ENCODE results near the gene GPR155. TPM values are rescaled to one million over a fixed set of nuclear protein-coding genes. Genes with fewer than 3 reads are reported as not detected.
"Not testable (repeated sequence)": the region's sequence is repeated elsewhere in the genome, so short reads cannot be mapped to it uniquely, and the experiment has no call there.

Gene GPR155
- polyA plus RNA-seq, 3 donors: 5.3 to 9.5 (median 9.3) TPM

DNA sequence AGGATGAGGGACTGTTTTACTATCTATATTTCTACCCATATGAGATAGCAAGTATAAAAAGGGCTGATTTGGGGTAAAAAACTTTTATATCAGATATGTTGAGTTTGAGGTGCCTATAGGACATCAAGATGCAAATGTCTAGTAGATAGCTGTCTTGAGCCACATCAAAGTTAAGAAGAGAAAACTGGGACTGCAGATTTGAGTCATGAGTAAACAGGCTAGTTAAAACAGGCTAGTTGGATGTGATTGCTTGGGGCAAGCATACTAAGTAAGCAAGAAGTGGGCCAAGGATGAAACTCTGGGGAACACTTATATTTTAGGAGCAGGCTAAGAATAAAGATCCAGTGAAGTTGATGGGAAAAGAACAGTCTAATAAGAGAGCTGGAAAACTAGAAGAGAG lies 94.1 kb downstream of the GPR155 start:
- no peak for DNase-seq (ENCODE audit: extremely low read depth in 1 of 11, low read depth in 9 of 11, low spot score in 4 of 11)

DNA sequence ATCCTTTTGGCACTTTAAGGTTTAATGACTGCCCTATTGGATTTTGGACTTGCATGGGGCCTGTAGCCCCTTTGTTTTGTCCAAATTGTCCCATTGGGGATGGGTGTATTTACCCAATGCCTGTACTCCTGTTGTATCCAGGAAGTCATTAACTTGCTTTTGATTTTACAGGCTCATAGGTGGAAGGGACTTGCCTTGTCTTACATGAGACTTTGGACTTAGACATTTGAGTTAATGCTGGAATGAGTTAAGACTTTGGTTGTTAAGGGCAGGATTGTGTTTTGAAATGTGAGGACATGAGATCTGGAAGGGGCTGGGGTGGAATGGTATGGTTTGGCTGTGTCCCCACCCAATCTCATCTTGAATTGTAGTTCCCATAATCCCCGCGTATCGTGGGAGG lies 96.5 kb downstream of the GPR155 start:
- not testable (repeated sequence) for DNase-seq (ENCODE audit: extremely low read depth in 1 of 11, low read depth in 9 of 11, low spot score in 4 of 11)

DNA sequence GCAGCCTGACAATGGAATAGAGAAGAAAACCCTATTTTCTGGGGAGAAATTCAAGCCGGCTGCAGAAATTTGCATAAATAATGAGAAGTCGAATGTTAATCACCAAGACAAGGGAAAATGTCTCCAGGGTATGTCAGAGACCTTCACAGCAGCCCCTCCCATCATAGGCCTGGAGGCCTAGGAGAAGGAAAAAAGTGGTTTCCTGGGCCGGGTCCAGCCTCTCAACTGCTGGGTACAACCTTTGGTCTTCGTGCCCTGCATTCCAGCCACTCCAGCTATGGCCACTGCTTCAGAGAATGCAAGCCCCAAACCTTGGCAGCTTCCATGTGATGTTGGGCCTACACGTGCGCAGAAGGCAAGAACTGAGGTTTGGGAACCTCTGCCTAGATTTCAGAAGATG lies 97.3 kb downstream of the GPR155 start:
- no peak for DNase-seq (ENCODE audit: extremely low read depth in 1 of 11, low read depth in 9 of 11, low spot score in 4 of 11)

DNA sequence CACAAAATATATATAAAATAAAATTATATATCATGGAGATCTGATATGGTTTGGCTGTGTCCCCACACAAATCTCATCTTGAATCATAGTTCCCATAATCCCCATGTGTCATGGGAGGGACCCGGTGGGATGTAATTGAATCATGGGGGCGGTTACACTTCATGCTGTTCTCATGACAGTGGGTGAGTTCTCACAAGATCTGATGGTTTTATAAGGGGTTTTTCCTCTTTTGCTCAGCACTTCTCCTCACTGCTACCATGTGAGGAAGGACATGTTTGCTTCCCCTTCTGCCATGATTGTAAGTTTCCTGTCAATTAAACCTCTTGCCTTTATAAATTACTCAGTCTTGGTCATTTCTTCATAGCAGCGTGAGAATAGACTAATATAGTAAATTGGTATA lies 98.1 kb downstream of the GPR155 start:
- not testable (repeated sequence) for DNase-seq (ENCODE audit: extremely low read depth in 1 of 11, low read depth in 9 of 11, low spot score in 4 of 11)

DNA sequence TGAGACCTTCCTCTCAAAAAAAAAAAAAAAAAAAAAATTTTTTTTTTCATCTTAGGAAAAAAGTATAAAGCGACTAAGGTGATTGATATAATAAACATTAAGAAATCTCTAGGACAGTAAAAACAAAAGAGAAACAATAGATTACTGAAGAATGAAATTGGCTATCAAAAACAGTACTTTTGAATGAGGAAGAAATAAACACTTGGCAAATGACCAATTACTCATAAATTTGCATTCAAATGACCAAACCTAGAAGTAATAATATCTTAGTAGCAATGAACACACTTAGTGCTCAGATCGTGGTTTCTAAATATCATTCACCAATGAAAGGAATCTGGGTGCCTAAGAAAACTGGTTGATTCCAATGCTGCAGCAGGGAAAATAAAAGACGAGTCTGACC lies 101.6 kb downstream of the GPR155 start:
- DNase-seq (ENCODE audit: extremely low read depth in 1 of 11, low read depth in 9 of 11, low spot score in 4 of 11): no peak

DNA sequence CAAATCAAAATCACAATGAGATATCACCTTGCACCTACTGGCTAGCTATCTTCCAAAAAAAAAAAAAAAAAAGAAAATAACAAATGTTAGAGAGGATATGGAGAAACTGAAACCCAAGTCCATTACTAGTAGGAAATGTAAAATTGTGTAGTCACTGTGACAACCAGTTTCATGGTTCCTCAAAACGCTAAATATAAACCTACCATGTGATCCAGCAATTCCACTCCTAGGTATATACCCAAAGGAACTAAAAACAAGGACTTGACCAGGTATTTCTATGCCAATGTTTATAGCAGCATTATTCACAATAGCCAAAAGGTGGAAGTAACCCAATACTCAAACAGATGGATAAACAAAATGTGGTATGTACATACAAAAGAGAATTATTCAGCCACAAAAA lies 103.0 kb downstream of the GPR155 start:
- no peak for DNase-seq (ENCODE audit: extremely low read depth in 1 of 11, low read depth in 9 of 11, low spot score in 4 of 11)

Other genes starting within 250 kb of the GPR155 start
- gene OLA1, start 238.5 kb downstream of the GPR155 start, polyA plus RNA-seq (ENCODE audit: insufficient read length in 3 of 3): 100 to 1,000 TPM; 140 to 160 (median 155) TPM
- gene SP9, start 152.1 kb downstream of the GPR155 start, polyA plus RNA-seq (ENCODE audit: insufficient read length in 3 of 3): not detected
- 10 to 100 TPM; 28.2 to 33.0 (median 29.3) TPM for gene SCRN3, start 91.3 kb downstream of the GPR155 start, polyA plus RNA-seq (ENCODE audit: insufficient read length in 3 of 3)
- 10 to 100 TPM; 25.1 to 30.1 (median 25.3) TPM for gene WIPF1, start 110.8 kb upstream of the GPR155 start, polyA plus RNA-seq (ENCODE audit: insufficient read length in 3 of 3)

All from renal cortex interstitium (tissue), 11 donors.